Endothelial cell of umbilical vein (primary cell): Measurements from ENCODE around the gene SCAPER. TPM values are rescaled to one million over a fixed set of nuclear protein-coding genes. Genes with fewer than 3 reads are reported as not detected.

ENCODE experiments used
- BruUV-seq: library from RNA; stranded (reverse); fragments of 400-500 nt; replicated peaks from 2 replicates; lab custom pipeline; 2021; lab: Mats Ljungman, UMichigan
- CTCF ChIA-PET: fragments of 300-600, 350-600 bp; sonication (Branson Sonifier 250); formaldehyde crosslinking; loops from one replicate; lab custom pipeline; 2021; ENCODE audit warnings: antibody characterized with exemption, inconsistent platforms; lab: Charles Lee
- POLR2A ChIA-PET: fragments of 300-600, 350-600 bp; sonication (Branson Sonifier 250); formaldehyde crosslinking; loops from one replicate; lab custom pipeline; 2021; ENCODE audit warnings: antibody characterized with exemption, inconsistent platforms; lab: Charles Lee
- DNase-seq: peaks from one replicate; pipeline ENCODE4 v3.0.0-alpha.2; 2011; ENCODE audit warnings: low read depth, low spot score
- FAIRE-seq: peaks from 2 replicates; lab custom pipeline; 2011; peaks lifted over from hg19 to GRCh38; lab: Jason Lieb, UNC
- H2AFZ ChIP-seq: 2 replicates; pipeline ENCODE4 v1.6.0; 2012; ENCODE audit warnings: low read depth, low read length, control low read depth, inconsistent platforms
- H3K27ac ChIP-seq: 2 replicates; pipeline ENCODE4 v1.5.1; 2011; ENCODE audit warnings: low read depth, mild to moderate bottlenecking, control low read depth, low read length, moderate library complexity; ENCODE audit not compliant: insufficient read depth
- H3K27me3 ChIP-seq, 2 experiments: 2 replicates each; pipeline versions ENCODE4 v1.6.0 to v1.6.1; 2011; ENCODE audit warnings: low read length in 2 of 2, mixed read lengths in 1 of 2; ENCODE audit not compliant: control insufficient read depth in 2 of 2, insufficient read depth in 2 of 2
- H3K36me3 ChIP-seq, 2 experiments: 2 replicates in 1 of 2; 3 replicates in 1 of 2; pipeline ENCODE4 v1.5.1; 2011; ENCODE audit warnings: low read length in 2 of 2, mild to moderate bottlenecking in 1 of 2, moderate library complexity in 1 of 2; ENCODE audit not compliant: control insufficient read depth in 2 of 2, insufficient read depth in 2 of 2; ENCODE audit errors: extremely low read depth in 1 of 2
- H3K4me1 ChIP-seq: 3 replicates; pipeline ENCODE4 v1.5.1; 2011; ENCODE audit warnings: mild to moderate bottlenecking, low read length; ENCODE audit not compliant: control insufficient read depth, insufficient read depth; ENCODE audit errors: extremely low read depth
- H3K4me2 ChIP-seq: 2 replicates; pipeline ENCODE4 v1.6.1; 2011; ENCODE audit warnings: low read length, control low read depth, mixed read lengths; ENCODE audit not compliant: insufficient read depth
- H3K4me3 ChIP-seq, 3 experiments: fragments of 200-600 bp in 1 of 3; sonication (generic), shearing (Covaris generic) in 1 of 3; replicated peaks in 1 of 3; 2 replicates each; pipeline ENCODE4 v1.5.1; 2011 to 2016; ENCODE audit warnings: control low read depth in 3 of 3, low read length in 3 of 3, mild to moderate bottlenecking in 2 of 3, inconsistent platforms in 1 of 3, low read depth in 1 of 3, moderate library complexity in 1 of 3; ENCODE audit not compliant: insufficient read depth in 1 of 3
- H3K79me2 ChIP-seq: 2 replicates; pipeline ENCODE4 v1.6.0; 2012; ENCODE audit warnings: low read length, inconsistent platforms; ENCODE audit not compliant: control insufficient read depth, insufficient read depth
- H3K9ac ChIP-seq: replicated peaks from 2 replicates; pipeline ENCODE3; 2011; ENCODE audit warnings: low read length, control low read depth; ENCODE audit not compliant: insufficient read depth; ENCODE audit errors: extremely low read depth
- H3K9me1 ChIP-seq: replicated peaks from 3 replicates; pipeline ENCODE4 v1.6.0; 2011; ENCODE audit warnings: mild to moderate bottlenecking, low read length; ENCODE audit not compliant: control insufficient read depth, insufficient read depth; ENCODE audit errors: extremely low read depth
- H3K9me3 ChIP-seq: replicated peaks from 2 replicates; pipeline ENCODE4 v1.5.1; 2012; ENCODE audit warnings: low read length, inconsistent platforms; ENCODE audit not compliant: control insufficient read depth, insufficient read depth
- H4K20me1 ChIP-seq: replicated peaks from 2 replicates; pipeline ENCODE3; 2011; ENCODE audit warnings: mild to moderate bottlenecking, low read length; ENCODE audit not compliant: control insufficient read depth, insufficient read depth; ENCODE audit errors: extremely low read depth
- CTCF ChIP-seq, 2 donors: IDR thresholded peaks; 1 replicate in 1 of 2; 2 replicates in 1 of 2; pipeline ENCODE4 v1.5.1; 2011; ENCODE audit warnings: low read length in 2 of 2, mild to moderate bottlenecking in 2 of 2, moderate library complexity in 2 of 2, control low read depth in 1 of 2, inconsistent platforms in 1 of 2, low read depth in 1 of 2; ENCODE audit not compliant: insufficient read depth in 1 of 2; ENCODE audit errors: extremely low read depth in 1 of 2
- EZH2 ChIP-seq: IDR thresholded peaks from 2 replicates; pipeline ENCODE4 v1.6.1; 2012; ENCODE audit warnings: borderline replicate concordance, low read depth, mild to moderate bottlenecking, moderate library complexity, low read length, inconsistent platforms; ENCODE audit not compliant: severe bottlenecking
- FOS ChIP-seq: IDR thresholded peaks from 2 replicates; pipeline ENCODE4 v1.6.1; 2011; ENCODE audit warnings: mild to moderate bottlenecking, low read length, moderate library complexity, borderline replicate concordance; ENCODE audit not compliant: insufficient read depth
- GATA2 ChIP-seq: IDR thresholded peaks from 2 replicates; pipeline ENCODE4 v1.7.0; 2011; ENCODE audit warnings: low read depth, mild to moderate bottlenecking, moderate library complexity, mixed read lengths, low read length; ENCODE audit not compliant: insufficient read length, insufficient read depth
- JUN ChIP-seq: IDR thresholded peaks from 2 replicates; pipeline ENCODE4 v1.6.1; 2011; ENCODE audit warnings: borderline replicate concordance, low read depth; ENCODE audit not compliant: insufficient read length, insufficient read depth
- MAX ChIP-seq: IDR thresholded peaks from 2 replicates; pipeline ENCODE4 v1.6.1; 2011; ENCODE audit not compliant: insufficient read depth, insufficient read length
- MYC ChIP-seq: IDR thresholded peaks from one replicate; pipeline ENCODE4 v1.6.1; 2011; ENCODE audit warnings: mild to moderate bottlenecking, low read depth, low read length
- POLR2A ChIP-seq: IDR thresholded peaks from 2 replicates; pipeline ENCODE4 v1.6.1; 2012; ENCODE audit warnings: low read depth, mild to moderate bottlenecking, control low read depth, low read length
- POLR2AphosphoS5 ChIP-seq: IDR thresholded peaks from 2 replicates; pipeline ENCODE4 v1.6.1; 2012; ENCODE audit warnings: low read depth, mild to moderate bottlenecking, control low read depth, low read length, moderate library complexity; ENCODE audit not compliant: insufficient read depth
- dilution Hi-C: fragments of 300-500 bp; cut with MboI; formaldehyde crosslinking; loops from one replicate; pipeline ENCODE4 v1.15.0; 2019; ENCODE audit warnings: low sequenced_read_pairs; ENCODE audit not compliant: extremely low pct_ligation_motif_present
- intact Hi-C: fragments of 100-400 bp; cut with micrococcal nuclease; formaldehyde crosslinking; loops from one replicate; pipeline ENCODE4 v1.10.0; 2022
- polyA plus RNA-seq, 4 experiments: library from polyadenylated mRNA; depleted of rRNA in 3 of 4; stranded (reverse) in 3 of 4; unstranded in 1 of 4; fragments of >200 nt; gene quantifications; 2 replicates each; pipeline versions ENCODE4 v1.2.1 to v1.2.3, GENCODE V29; 2011 to 2012; ENCODE audit warnings: missing spikeins in 1 of 4
- total RNA-seq: library from RNA; stranded (reverse); gene quantifications from 2 replicates; pipeline ENCODE4 v1.2.3, GENCODE V29; 2021

SCAPER gene
- total and polyA plus RNA-seq, 2 donors (not counting 3 experiments of a cell fraction or from before 2014, with no cell fraction given), result 2.7 to 12.7 TPM

GRCh38 chr15:76464247-76464646 lies 440.9 kb downstream of the SCAPER start:
- dilution Hi-C loops, result no loop called here
- POLR2A ChIA-PET, result no interaction called here
- no peak for DNase-seq

More at GRCh38 chr15:76464247-76464646, 440.9 kb downstream of the SCAPER start:
- no TSS peak for BruUV-seq
- no peaks in the 10 kb centered on the region for H3K4me1 ChIP-seq
- H3K4me2 ChIP-seq, result no peak overlapping the region
- H2AFZ ChIP-seq, result no peak overlapping the region
- H3K36me3 ChIP-seq, result no peaks in the 10 kb centered on the region
- no peaks in the 10 kb centered on the region for H3K9me3 ChIP-seq
- TF ChIP-seq CTCF (IDR thresholded peaks at IDR 0.05; ENCODE audit: extremely low read depth in 1 of 2, insufficient read depth in 1 of 2, low read depth in 1 of 2, low read length in 2 of 2), result no peak
- TF ChIP-seq POLR2A, result no peak
- no peak for TF ChIP-seq JUN
- TF ChIP-seq EZH2, result no peak
- no peak for TF ChIP-seq FOS
- TF ChIP-seq GATA2, result no peak
- TF ChIP-seq MAX, result no peak
- TF ChIP-seq POLR2AphosphoS5, result no peak
- no peak for TF ChIP-seq MYC
- no peak overlapping the region for H3K4me3 ChIP-seq
- H3K9ac ChIP-seq, result no peak overlapping the region
- intact Hi-C loops, result no loop called here
- CTCF ChIA-PET, result no interaction called here
- no peak overlapping the region for H3K27ac ChIP-seq
- no peaks in the 10 kb centered on the region for H3K79me2 ChIP-seq
- FAIRE-seq, result no peak
- H3K27me3 ChIP-seq, result no peaks in the 10 kb centered on the region
- H3K9me1 ChIP-seq, result no peaks in the 10 kb centered on the region
- no peaks in the 10 kb centered on the region for H4K20me1 ChIP-seq
